Small intestine (tissue), 7 donors: ENCODE data around the gene RTF1. TPM values are rescaled to one million over a fixed set of nuclear protein-coding genes. Genes with fewer than 3 reads are reported as not detected.

ENCODE experiments used
- DNase-seq, 2 donors: peaks; one replicate each; pipeline versions ENCODE4 v3.0.0 to v3.0.0-alpha.2; 2013
- FAIRE-seq: peaks from 2 replicates; lab custom pipeline; 2012; peaks lifted over from hg19 to GRCh38; lab: Jason Lieb, UNC
- H3K27ac ChIP-seq, 3 donors: one replicate each; pipeline ENCODE4 v1.5.1; 2013; ENCODE audit warnings: low read length in 2 of 3, mild to moderate bottlenecking in 2 of 3, control low read depth in 1 of 3, inconsistent platforms in 1 of 3, low read depth in 1 of 3, moderate library complexity in 1 of 3
- H3K27me3 ChIP-seq, 3 donors: one replicate each; pipeline ENCODE4 v1.6.1; 2013; ENCODE audit warnings: low read length in 3 of 3, inconsistent platforms in 1 of 3; ENCODE audit not compliant: control insufficient read depth in 3 of 3, insufficient read depth in 3 of 3
- H3K36me3 ChIP-seq, 3 donors: one replicate each; pipeline ENCODE4 v1.6.1; 2013; ENCODE audit warnings: low read length in 3 of 3, inconsistent platforms in 1 of 3, low read depth in 1 of 3, mild to moderate bottlenecking in 1 of 3, moderate library complexity in 1 of 3; ENCODE audit not compliant: control insufficient read depth in 3 of 3, insufficient read depth in 2 of 3
- H3K4me1 ChIP-seq, 3 donors: one replicate each; pipeline ENCODE4 v1.6.1; 2013; ENCODE audit warnings: low read length in 2 of 3, inconsistent platforms in 1 of 3, low read depth in 1 of 3, mild to moderate bottlenecking in 1 of 3, moderate library complexity in 1 of 3; ENCODE audit not compliant: control insufficient read depth in 3 of 3, insufficient read depth in 2 of 3
- H3K4me3 ChIP-seq, 3 donors: one replicate each; pipeline ENCODE4 v1.5.1; 2013; ENCODE audit warnings: low read length in 3 of 3, control low read depth in 1 of 3, inconsistent platforms in 1 of 3, low read depth in 1 of 3, mild to moderate bottlenecking in 1 of 3, moderate library complexity in 1 of 3
- H3K9me3 ChIP-seq, 2 donors: one replicate each; pipeline ENCODE4 v1.6.1; 2013; ENCODE audit warnings: low read depth in 1 of 2, low read length in 1 of 2; ENCODE audit not compliant: control insufficient read depth in 2 of 2, insufficient read depth in 1 of 2
- WGBS, 3 donors: extraction: QIAGEN DNeasy Blood & Tissue Kit; methylation state at CpG; one replicate each; pipeline ENCODE4 v1.1.7; 2013; 5-methylcytosine and 5-hydroxymethylcytosine counted together
- polyA plus RNA-seq, 4 donors: library from polyadenylated mRNA; stranded (reverse) in 3 of 4; unstranded in 1 of 4; fragments of 200-250 nt in 3 of 4; fragments of 120-200 nt in 1 of 4; gene quantifications; one replicate each; pipeline versions ENCODE4 v1.2.1 to v1.2.3, GENCODE V29; 2013
- donor health status: healthy with polysubstance abuse.
- donor health status: control.
- donor health status: control.
- donor health status: Bipolar disorder and iron deficiency.
- donor health status: healthy.

The RTF1 gene
- polyA plus RNA-seq, 4 donors = 18.0 to 38.4 (median 25.0) TPM

DNA sequence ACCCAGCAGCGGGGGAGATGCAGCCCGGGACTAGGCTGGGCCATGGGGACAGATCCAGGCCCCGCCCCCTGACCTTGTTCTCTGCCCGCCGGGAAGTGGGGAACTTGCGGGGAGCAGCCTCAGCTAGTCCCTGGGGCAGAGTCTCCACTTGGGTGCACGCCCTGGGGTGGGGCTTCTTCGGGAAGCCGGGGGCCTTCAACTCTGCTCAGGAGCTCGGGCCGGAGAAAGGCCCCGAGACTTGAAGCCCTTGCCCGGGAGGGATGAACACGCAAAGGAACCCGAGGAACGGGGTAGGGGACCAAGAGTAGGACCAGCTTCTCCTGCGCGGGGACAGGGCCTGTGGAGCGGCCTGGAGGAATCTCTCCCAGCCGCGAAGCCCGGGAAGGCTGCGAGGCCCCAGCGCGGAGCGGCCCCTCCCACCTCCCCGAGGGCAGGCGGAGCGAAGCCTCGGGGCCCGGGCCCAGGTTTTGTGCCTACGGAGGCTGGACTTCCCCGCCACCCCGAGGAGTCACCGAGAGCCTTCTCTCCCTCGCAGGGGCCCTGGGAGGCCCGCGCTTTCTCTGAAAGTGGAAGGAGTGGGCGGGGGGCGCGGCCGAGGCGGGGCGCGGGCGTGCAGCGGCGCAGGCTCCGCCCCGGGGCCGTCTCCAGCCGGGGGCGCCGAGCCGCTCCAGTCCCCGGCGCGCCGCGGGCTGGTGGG is 76.5 kb downstream of the RTF1 start, which contains the start of gene ITPKA:
ITPKA (plus strand) TSS at position 670 of the 697 bp plus-strand sequence. CDS start 54 bp downstream, outside the sequence.
- WGBS, 3 donors = 0 to 1% (median 0%) methylated on average over 32 to 60 of the region's 60 CpGs
- Histone ChIP-seq H3K36me3 (peaks cover 0 to 32% (median 0%) of the 10 kb centered on the region in 3 donors), H3K4me3 (peak within 1 kb of the TSS; percentile 44 to 77 (median 75)), H3K4me1 (peaks cover 3 to 38% (median 11%) of the 10 kb centered on the region in 3 donors), H3K27me3 (peaks cover 0 to 12% (median 2%) of the 10 kb centered on the region in 3 donors), H3K27ac (peak within 1 kb of the TSS; percentile 95 to 100 (median 96)), H3K9me3 (no peaks in the 10 kb centered on the region)
- DNase-seq (peak; percentile 96 to 98), FAIRE-seq (no peak)

DNA sequence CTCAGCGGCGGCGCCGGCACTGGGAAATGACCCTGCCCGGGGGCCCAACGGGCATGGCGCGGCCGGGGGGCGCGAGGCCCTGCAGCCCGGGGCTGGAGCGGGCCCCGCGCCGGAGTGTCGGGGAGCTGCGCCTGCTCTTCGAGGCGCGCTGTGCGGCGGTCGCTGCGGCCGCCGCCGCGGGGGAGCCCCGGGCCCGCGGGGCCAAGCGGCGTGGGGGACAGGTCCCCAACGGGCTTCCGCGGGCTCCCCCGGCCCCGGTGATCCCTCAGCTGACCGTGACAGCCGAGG is 77.0 kb downstream of the RTF1 start:
- FAIRE-seq (no peak), DNase-seq (no peak)
- no peaks in the 10 kb centered on the region for H3K9me3 ChIP-seq
- H3K27ac ChIP-seq = peak overlapping the region; percentile 94 to 95 (median 95)
- H3K27me3 ChIP-seq = peaks cover 0 to 13% (median 2%) of the 10 kb centered on the region in 3 donors
- H3K4me3 ChIP-seq = peak overlapping the region; percentile 28 to 77 (median 75)
- peaks cover 3 to 38% (median 11%) of the 10 kb centered on the region in 3 donors for H3K4me1 ChIP-seq
- 0 to 1% methylated on average over 25 to 41 of the region's 41 CpGs; no CpG with 5 or more reads in 1 of the 3 donors for WGBS, 3 donors
- H3K36me3 ChIP-seq = peaks cover 0 to 34% (median 0%) of the 10 kb centered on the region in 3 donors

DNA sequence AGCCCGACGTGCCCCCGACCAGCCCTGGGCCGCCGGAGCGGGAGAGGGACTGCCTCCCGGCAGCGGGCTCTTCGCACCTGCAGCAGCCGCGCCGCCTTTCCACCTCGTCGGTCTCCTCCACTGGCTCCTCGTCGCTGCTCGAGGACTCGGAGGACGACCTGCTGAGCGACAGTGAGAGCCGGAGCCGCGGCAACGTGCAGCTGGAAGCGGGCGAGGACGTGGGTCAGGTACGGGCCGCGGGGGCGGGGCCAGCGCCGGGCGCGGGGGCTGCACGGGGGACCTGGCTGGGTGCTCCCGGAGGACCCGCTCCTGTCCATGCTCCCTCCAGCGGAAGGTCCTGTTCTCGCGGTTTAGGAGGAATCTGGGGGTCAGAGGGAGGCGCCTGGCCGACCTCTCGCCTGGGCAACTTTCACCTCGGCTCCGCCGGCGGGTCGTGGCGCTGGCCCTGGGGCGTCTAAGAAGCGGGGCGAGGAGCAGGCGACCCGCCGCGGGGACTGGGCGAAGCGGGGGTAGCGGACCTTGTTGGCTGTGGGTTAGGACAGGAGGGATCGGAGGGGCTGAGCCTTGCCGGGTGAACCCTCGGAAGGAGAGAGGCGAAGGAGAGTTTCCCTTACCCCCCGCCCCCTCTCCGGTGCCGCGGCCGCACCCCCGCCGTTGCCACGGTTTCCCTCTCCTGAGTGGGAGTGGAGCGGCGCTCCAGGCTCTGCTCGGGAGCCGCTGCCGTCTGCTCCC is 77.5 kb downstream of the RTF1 start:
- FAIRE-seq = no peak
- WGBS, 3 donors = 0 to 1% (median 0%) methylated on average over 34 to 77 of the region's 77 CpGs
- peak; percentile 47 to 77 for DNase-seq
- peaks cover 3 to 38% (median 11%) of the 10 kb centered on the region in 3 donors for H3K4me1 ChIP-seq
- no peaks in the 10 kb centered on the region for H3K9me3 ChIP-seq
- H3K36me3 ChIP-seq = peaks cover 0 to 36% (median 0%) of the 10 kb centered on the region in 3 donors
- peaks cover 0 to 17% (median 2%) of the 10 kb centered on the region in 3 donors for H3K27me3 ChIP-seq
- H3K4me3 ChIP-seq = peak overlapping the region; percentile 44 to 77 (median 75)
- peak overlapping the region; percentile 94 to 95 (median 95) for H3K27ac ChIP-seq

DNA sequence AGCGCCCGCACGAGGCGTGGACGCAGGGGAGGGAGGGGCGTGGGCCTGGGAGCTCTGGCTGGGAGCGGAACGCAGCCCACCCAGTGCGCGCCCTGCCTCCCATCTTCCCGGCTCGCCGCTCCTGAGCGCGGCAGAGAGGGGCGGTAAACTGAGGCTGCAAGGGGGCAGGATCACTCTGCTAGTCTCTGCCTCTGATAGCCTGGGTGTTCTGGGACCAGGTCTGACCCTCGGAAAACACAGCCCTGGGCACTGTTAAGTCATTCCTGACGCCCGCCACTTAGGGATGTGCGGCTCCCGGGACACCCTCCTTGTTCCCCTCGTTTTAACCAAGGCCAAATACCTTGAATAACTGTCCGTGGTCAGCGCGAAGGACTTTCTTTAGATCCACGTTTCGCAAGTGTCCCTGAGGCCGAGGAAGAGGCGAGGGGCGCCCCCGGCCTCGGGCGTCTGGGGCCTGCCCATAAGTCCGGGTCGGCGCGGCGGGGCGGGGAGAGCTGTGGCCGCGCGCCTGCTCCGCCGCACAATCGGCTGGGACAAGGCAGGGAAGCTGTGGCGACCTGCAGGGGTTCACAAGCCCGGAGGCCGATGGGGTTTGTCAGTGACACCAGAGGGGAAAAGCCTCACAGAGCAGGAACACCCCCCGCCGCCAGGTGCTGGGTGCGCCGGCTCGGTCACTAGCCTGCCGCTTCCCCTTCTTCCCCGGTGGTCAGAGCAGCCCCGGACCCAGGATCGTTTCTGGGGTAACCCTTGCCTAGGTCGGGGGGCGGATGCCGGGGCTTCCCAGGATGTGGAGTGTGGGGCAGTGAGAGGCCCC is 78.2 kb downstream of the RTF1 start:
- peaks cover 0 to 17% (median 4%) of the 10 kb centered on the region in 3 donors for H3K27me3 ChIP-seq
- DNase-seq (peak; percentile 42 to 69), FAIRE-seq (no peak)
- H3K9me3 ChIP-seq = no peaks in the 10 kb centered on the region
- H3K36me3 ChIP-seq = peaks cover 0 to 33% (median 0%) of the 10 kb centered on the region in 3 donors
- 1 to 5% (median 3%) methylated on average over 41 to 60 of the region's 60 CpGs for WGBS, 3 donors
- peaks cover 3 to 38% (median 11%) of the 10 kb centered on the region in 3 donors for H3K4me1 ChIP-seq
- peak overlapping the region in 2 of 3 donors; percentile 75 to 77 for H3K4me3 ChIP-seq
- peak overlapping the region; percentile 94 to 95 (median 95) for H3K27ac ChIP-seq

DNA sequence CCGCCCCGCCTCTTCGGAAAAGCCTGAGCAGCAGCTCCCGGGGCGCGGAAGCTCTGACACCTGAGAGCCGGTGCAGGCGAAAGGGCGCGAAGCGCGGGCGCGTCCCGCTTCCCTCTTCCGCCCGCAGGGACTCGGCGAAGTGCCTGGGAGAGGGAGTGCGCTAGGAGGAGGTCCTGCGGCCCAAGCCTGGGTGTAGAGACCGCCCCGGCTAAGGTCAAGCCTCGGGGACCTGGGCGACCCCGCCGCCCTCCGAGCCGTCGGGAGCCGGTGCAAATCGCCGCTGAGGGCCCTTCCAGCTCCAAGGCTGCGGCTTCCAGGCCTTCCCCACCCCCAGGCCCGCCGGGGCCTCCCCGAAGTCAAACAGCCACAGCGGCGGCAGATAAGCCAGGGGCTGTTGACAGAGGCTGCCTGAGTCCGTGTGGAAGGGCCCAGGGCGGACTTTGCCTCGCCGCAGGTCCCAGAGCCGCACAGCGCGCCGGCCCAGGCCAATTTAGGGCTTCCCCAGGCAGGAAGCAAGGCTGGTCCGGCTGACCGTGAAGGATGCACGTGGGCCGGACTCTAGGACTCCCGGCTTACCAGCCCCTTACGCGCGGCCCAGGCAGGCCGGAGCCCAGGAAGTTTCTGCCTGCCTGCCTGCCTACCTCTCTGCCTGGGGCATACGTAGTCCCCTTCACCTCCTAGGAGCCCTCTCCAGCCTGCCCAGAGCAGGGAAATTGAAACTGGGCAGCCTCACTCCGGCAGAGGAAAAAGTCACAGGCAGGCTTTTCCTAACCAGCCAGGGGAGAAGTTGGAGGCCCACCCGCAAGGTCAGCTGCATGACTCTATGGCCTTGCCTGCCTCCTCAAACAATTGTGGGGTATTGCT is 79.1 kb downstream of the RTF1 start:
- peaks cover 0 to 36% (median 0%) of the 10 kb centered on the region in 3 donors for H3K36me3 ChIP-seq
- H3K27me3 ChIP-seq = peaks cover 0 to 17% (median 5%) of the 10 kb centered on the region in 3 donors
- FAIRE-seq = no peak
- no peaks in the 10 kb centered on the region for H3K9me3 ChIP-seq
- DNase-seq = peak; percentile 94 to 95
- peak overlapping the region; percentile 94 to 95 (median 95) for H3K27ac ChIP-seq
- peak overlapping the region in 2 of 3 donors; percentile 75 to 77 for H3K4me3 ChIP-seq
- WGBS, 3 donors = 12 to 30% (median 15%) methylated on average over 46 to 59 of the region's 59 CpGs
- peaks cover 3 to 38% (median 11%) of the 10 kb centered on the region in 3 donors for H3K4me1 ChIP-seq

DNA sequence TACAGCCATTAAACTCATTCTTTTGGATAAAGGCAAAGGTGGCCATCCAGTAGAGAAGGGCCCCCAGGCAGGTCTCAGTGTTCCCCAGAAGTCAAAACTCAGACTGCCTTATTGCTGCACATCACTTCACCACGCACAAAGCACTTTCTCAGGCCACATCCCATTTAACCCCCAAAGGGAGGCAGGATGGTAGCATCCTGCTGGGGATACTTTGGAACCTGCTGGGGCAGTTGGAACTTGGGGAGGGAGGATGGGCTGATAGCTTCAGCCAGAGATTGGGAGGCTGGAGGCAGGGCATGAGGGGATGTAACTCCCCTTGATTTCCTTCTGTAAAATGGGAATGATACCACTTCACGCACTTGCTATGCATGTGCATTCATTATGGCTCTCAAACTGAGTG is 81.8 kb downstream of the RTF1 start:
- Histone ChIP-seq H3K4me3 (no peak overlapping the region), H3K36me3 (peaks cover 0 to 58% (median 2%) of the 10 kb centered on the region in 3 donors), H3K9me3 (no peaks in the 10 kb centered on the region), H3K27ac (no peak overlapping the region), H3K4me1 (peaks cover 0 to 20% (median 6%) of the 10 kb centered on the region in 3 donors), H3K27me3 (peaks cover 0 to 39% (median 8%) of the 10 kb centered on the region in 3 donors)
- DNase-seq (no peak), FAIRE-seq (no peak)
- 89 to 91% (median 89%) methylated on average over 2 of the region's 2 CpGs for WGBS, 3 donors

DNA sequence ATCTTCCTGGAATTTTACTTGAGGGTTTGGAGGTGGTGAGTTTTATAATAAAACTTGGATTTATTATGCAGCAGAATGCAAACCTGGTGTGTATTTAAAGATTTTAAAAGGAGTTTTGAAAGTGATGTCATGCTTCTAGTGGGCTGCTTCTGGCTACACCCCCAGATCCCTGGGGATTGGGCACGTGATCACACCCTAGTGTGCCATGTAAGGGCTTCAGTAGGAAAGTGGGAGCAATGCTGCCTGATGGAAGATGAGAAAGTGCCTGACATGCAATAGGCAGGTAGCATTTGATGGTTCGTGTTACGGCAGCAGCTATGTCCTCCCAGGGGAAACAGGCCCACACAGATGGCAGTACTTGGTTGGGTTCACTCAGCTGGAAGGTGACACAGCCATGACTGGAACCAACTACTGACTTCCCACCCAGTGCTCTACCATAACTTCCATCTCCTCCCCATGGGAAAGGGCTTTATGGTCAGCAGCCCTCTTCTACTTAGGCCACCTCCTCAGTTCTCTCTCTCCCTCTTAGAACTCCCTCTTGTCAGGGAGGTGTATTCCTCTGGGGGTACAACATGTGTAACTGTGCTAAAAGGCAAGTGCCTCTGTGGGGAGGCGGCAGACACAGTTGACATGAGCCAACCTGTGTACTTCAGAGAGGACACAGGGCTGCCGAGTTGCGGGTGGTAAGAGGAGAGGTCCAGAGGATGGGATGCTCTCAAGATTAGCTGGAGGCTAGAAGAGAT is 82.4 kb downstream of the RTF1 start:
- Histone ChIP-seq H3K9me3 (no peaks in the 10 kb centered on the region), H3K4me3 (no peak overlapping the region), H3K27me3 (peaks cover 0 to 39% (median 8%) of the 10 kb centered on the region in 3 donors), H3K27ac (no peak overlapping the region), H3K4me1 (peaks cover 0 to 20% (median 6%) of the 10 kb centered on the region in 3 donors), H3K36me3 (peaks cover 1 to 64% (median 2%) of the 10 kb centered on the region in 3 donors)
- FAIRE-seq (no peak), DNase-seq (no peak)
- WGBS, 3 donors = 89 to 94% (median 90%) methylated on average over 6 of the region's 6 CpGs
